HT1080 (cell line): Measurements from ENCODE around the gene NEK5. TPM values are rescaled to one million over a fixed set of nuclear protein-coding genes. Genes with fewer than 3 reads are reported as not detected.
"Not testable (repeated sequence)": the region's sequence is repeated elsewhere in the genome, so short reads cannot be mapped to it uniquely, and the experiment has no call there.

Experiments used
- DNase-seq: peaks from one replicate; pipeline ENCODE4 v3.0.0-alpha.2; 2015; ENCODE audit warnings: low read depth
- total RNA-seq: library from RNA; depleted of rRNA; stranded (reverse); fragments of >200 nt; shearing (Covaris generic); gene quantifications from 2 replicates; pipeline ENCODE4 v1.2.3, GENCODE V29; 2014

The NEK5 gene
- total RNA-seq, 1 experiment from 2014 or later, result not detected

DNA sequence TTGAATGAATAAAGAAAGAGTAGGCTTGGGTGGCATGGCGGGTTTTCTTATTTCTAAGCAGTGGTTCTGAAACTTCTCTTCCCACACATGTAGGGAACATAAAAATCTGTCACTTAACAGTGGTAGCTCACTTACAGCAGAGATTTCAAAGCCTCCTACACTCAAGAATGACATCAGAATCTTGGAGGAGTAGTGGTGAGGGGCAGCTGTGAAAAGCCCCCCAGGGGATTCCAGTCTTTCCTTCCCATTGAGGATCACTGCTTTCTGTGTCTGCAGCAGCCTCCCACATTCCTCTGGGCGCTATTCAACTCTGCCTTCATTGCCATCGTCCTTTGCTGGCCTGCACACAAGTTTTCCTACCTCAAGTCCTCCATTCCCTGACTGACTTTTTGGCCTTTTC is 8.6 kb upstream of the NEK5 start:
- DNase-seq, result no peak

DNA sequence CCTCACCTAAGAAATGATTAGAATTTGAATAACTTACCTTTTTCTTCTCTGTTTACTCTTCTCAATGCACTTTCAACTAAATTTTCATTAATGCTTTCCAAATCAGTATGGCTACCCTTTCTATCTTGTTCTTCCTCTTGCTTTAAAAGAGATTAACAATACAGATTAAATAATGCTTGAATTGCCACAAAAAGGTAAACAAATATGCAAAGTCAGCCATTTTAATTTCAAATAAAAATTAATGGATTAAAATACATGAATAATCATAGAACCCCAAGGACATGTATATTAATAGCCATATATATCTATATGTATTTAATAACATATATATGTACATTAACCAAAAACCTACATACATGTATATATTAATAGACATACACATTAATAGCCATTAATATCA is 7.9 kb upstream of the NEK5 start:
- no peak for DNase-seq

DNA sequence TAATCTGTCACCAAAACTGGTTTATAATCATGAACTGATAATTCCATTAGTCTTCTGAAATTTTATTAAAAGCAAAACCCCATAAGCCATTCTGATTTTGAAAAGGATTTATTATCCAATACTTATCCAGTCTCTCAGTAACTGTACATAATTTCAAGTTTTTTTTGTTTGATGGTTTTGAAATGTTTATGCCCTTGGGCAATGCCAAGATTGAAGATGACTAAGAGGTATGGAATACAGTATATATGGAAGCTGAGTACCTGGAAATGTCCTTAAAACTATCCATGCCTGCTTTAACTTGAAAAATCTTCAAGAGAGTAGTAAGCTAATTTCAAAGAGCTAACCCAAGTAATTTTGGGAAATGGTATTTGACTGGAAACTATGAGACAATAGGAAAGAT is 1.8 kb upstream of the NEK5 start:
- DNase-seq, result no peak

DNA sequence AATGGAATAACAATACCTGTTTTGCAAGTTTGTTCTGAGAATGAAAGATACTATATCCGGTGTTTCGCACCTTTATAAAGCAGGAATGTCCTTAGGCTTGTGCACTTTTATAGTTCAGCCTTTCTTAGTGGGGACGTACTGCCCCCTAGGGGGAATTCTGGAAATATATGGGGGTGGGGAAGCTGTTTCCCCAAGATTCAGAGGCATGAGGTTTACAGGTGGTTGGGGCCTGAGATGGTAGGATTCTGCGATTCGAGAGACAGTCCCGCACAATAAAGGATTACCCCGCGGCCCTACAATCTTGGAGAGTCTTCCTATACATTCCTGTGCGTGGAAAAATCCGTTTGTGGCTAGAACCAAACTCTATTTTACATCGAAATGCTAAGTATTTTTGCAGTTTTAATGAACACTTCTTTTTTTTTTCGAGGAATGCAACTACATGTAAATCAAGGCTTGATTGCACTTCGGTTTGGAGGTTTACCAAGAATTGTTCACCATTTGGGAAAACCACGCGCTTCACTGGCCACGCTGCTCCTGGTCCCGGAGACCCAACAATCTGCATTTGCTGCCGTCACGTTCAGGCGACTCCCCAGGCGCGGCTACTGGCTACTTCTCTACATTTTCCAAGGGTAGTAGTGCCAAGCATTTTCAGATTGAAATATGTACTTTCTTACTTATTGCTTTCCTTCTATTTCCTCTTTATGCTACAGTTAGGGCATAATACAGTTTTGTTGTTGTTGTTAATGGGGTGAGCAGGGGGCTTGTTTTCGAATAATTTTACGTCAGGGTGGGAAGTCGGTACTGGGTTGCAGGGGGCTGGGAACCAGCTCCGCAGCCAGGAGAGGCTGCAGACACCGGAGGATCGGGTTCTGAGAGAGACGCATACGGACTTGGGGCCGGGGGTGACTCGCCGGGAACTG is 830 bp downstream of the NEK5 start:
- DNase-seq, result peak; percentile 72

DNA sequence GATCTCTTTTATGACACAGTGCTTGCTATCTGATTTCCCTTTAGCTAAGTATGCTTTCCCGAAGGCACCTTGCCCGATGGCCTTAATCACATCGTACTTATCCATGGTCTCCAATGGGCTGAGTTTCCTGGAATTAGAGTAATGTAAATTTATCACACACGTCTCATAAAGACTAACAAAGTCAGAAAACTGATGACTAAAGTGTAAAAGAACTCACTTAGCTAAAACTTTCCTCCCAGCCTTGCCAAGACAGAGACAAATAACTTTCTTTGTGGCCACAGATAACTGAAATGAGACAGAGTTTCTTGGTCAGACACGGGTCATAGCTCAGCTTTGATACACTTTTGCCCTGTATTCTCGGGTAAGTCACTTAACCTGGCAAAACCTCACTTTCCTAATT is 1.5 kb downstream of the NEK5 start:
- DNase-seq, result no peak

DNA sequence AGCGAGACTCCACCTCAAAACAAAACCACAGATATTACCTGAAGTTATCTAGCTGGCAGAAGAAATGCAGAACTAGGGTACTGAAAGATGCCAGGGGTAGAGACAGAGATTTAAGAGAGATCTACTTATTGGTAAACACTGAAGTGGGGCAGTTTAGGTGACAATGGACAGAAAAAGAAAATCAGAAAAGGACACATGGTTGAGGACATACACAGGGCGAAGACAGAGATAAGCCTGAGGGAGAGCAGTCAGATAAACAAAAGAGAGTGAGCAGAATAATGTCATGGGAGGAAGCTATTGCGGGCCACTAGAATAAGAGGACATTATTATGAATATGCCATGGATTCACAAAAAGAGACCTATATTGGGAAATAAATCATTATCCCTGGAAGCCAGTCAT is 3.3 kb downstream of the NEK5 start:
- DNase-seq, result no peak

DNA sequence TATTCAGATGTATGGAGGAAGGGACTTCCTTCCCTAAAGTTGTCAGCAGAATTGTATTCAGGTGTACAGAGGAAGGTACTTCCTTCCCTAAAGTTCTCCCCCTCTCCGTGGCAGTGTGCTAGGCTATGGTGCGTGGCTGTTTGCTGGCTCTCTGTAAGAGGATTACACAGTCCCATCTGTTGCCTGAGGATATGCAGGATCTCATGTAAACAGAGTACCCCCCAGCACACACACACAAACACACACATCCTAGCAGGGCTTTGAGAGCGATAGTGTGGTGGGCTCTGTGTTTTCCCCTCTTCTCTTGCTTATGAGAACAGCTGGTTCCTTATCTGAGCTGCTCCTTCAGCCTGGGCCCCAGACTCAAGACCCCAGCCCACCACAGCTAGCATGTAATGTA is 10.3 kb downstream of the NEK5 start:
- DNase-seq, result no peak

DNA sequence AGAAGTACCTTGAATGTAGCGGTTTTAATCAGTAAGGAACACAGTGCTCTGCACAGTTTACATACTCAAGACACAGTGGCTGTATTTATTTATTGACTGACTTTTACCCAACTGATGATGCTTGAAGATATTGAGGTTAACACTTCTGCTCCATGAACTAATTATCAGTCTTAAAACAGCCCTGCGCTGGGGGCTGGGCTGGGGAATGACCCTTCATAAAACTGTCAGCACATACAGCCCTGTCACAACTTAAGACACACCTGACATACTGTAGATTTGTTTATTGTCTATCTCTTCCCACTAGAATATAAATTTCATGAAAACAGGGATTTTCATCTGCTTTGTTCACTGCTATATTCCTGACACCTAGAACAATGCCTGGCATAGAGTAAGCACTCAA is 10.8 kb downstream of the NEK5 start:
- no peak for DNase-seq

DNA sequence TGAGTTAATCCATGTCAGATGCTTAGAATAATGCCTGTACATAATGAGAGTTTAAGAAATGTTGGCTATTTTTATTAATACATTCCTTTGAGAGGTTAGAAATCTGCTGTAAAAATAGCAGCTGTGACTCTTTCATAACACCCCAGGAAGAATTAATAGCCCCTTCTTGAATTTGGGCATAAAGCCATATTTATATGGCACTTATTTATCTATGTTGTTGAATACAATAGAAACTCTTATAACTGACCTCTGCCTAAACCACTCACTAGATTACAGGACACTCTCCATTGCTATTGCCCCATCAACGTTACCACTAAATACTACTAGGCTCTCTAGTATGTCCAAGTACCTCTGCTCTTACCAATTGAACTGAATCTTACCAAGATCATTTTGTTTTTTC is 16.3 kb downstream of the NEK5 start:
- no peak for DNase-seq

DNA sequence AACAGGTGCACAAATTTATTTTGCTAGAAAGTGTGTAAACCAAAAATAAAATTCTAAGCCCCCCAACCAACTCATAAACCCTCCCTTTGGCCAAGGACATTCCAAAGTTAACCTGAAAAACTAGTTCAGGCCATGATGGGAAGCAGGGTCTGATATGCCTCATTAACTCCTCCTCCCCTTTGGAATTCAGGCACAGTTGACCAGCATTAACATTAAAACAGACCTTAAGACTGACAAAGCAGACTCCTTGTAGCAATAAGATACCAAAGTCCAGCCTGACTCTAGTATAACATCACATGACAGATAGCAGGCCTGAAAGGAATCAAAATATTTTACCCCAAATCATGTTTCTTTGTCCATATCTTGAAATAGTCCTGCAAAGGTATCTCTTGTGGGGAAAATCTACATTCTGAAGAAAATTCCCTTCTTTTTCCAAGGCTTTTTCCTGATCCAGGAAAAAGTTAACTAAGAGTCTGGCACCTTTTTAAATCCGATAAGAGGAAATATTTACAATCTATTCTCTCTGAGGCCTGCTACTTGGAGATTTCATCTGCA is 19.7 kb downstream of the NEK5 start:
- DNase-seq, result no peak

DNA sequence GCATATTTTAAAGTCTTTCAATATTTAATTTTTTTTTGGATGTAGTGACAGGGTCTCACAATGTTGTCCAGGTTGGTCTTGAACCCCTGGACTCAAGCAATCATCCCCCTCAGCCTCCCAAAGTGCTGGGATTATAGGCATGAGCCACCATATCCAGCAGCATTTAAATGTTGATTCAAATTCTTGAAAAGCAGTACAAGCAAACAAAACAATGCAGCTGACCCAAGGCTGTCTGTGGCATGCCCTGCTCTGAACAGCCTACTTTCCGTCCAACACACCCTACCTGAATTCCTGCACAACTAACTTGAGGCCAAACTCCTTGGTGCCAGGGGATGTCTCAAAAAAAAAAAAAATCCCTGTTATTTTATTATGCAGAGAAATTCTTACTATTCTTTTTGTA is 23.0 kb downstream of the NEK5 start:
- DNase-seq, result no peak

DNA sequence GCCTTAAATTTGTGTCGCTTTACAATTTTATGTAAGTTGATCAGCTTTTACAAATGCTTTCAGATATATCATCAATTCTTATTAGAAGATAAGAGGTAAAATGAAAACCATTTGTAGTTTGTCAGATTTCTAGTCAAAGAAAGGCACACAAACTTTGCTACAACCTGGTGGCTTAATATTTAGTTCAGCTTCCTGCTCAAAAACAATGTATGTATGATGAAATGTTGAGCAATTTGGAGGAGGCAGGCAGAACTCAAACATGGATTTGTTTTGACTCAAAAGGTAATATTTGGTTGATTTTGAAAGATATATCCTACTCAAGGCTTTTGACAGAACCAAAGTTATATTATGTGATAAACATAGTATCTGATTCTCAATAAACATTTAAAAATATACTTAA is 24.2 kb downstream of the NEK5 start:
- DNase-seq, result no peak

DNA sequence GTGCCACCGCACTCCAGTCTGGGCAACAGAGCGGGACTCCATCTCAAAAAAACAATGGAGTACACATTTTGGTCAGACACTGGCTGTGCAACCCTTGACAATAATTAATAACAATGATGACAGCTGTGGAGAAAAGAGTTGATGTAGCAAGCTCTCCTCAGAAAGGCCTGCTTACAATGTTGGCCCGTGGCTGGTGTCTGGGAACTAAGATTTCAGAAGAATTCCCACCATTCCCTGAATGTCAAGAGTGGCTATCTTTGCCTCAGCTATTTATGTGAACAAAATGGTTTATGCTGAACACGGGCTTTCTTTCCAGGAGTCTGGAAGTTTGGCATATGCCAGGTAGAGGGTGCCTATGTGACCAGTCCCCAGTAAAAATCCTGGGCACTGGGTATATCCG is 25.5 kb downstream of the NEK5 start:
- DNase-seq, result no peak

DNA sequence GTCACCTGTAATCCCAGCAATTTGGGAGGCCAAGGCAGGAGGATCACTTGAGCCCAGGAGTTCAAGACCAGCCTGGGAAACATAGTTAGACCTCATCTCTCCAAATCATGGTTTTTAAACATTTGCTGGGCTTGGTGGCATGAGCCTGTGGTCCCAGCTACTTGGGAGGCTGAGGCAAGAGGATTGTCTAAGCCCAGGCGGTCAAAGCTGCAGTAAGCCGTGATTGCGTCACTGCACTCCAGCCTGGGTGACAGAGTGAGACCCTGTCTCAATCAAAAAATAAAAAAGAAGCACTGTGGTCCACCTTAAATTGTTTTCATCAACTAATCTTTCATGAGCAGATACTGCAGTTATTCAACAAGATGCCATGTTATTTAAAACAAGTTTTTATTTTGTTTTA is 26.4 kb downstream of the NEK5 start:
- not testable (repeated sequence) for DNase-seq

DNA sequence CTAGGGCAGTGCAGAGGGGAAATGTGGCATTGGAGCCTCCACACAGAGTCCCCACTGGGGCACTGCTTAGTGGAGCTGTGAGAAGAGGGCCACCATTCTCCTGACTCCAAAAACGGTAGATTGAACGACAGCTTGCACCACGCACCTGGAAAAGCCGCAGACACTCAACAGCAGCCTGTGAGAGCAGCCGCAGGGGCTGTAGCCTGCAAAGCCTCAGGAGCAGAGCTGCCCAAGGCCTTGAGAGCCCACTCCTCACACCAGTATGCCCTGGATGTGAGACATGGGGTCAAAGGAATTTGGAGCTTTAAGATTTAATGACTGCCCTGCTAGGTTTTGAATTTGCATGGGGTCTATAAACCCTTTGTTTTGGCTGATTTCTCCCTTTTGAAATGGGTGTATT is 31.7 kb downstream of the NEK5 start:
- no peak for DNase-seq

DNA sequence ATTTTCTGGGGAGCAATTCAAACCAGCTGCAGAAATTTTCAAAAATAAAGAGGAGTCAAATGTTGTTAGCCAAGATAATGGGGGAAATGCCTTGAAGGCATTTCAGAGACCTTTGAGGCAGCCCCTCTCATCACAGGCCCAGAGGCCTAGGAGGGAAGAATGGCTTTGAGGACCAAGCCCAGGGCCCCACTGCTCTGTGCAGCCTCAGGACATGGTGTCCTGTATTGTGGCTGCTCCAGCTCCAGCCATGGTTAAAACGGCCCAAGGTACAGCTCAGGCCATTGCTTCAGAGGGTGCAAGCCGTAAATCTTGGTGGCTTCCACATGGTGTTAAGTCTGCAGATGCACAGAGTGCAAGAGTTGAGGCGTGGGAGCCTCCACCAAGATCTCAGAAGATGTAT is 32.1 kb downstream of the NEK5 start:
- no peak for DNase-seq

DNA sequence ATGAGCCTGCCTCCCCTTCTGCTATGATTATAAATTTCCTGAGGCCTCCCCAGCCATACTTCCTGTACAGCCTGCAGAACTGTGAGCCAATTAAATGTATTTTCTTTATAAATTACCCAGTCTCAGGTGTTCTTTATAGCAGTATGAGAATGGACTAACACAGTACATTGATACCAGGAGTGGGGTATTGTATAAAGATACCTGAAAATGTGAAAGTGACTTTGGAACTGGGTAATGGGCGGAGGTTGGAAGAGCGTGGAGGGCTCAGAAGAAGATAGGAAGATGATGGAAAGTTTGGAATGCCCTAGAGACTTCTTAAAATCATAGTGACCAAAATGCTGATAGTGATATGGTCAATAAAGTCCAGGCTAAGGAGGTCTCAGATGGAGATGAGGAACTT is 32.8 kb downstream of the NEK5 start:
- no peak for DNase-seq

DNA sequence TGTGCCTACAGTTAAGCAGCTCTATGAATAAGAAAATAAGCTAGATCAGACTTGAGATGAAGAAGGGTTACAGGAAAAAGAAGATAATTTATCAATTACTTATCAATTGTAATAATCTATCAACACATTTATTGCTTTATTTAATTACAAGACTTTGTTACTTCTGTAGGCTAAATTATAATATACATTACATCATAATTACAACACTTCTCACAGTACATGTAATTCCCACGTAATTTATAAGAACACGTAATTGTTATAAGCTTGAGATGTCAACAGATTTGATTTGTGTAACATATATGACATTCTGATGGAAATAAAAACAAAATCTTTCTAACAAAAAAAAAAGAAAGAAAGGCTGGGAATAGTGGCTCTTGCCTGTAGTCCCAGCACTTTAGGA is 36.8 kb downstream of the NEK5 start:
- no peak for DNase-seq

DNA sequence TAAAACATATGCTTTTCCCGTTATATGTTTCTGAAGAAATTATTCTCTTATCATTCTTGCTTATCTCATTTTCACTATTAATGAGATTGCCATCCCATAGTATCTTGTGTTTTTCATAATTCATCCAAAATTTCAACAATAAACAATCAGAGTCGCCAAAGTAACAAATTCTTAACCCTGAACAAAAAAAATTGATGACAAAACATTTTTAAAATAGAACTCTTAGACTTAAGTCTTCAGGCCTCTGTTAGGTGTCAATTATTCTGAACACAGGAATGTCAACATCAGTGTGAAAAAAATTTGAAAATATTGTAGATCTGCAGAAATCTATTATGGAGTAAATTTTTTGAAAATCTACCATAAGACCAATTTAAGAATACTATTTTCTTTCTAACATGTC is 37.4 kb downstream of the NEK5 start:
- no peak for DNase-seq

DNA sequence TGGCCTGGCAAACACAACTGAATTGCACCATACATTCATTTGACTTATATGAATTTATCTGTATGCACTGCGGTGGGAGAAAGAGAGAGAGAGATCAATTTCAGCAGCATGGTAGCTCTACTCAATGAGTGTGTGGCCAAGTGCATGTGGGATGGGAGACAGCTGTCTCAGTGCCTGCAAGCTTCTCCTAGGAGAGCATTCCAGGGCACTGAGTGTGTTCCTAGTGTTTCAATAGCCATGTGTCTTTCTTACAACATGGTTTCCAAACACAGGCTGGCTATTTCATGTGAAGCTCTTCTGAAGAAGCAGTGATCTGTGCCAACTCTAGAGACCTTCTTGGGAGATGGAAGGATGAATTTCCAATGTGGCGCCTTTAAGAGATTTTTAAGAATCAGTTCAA is 43.5 kb downstream of the NEK5 start:
- DNase-seq, result peak; percentile 35

DNA sequence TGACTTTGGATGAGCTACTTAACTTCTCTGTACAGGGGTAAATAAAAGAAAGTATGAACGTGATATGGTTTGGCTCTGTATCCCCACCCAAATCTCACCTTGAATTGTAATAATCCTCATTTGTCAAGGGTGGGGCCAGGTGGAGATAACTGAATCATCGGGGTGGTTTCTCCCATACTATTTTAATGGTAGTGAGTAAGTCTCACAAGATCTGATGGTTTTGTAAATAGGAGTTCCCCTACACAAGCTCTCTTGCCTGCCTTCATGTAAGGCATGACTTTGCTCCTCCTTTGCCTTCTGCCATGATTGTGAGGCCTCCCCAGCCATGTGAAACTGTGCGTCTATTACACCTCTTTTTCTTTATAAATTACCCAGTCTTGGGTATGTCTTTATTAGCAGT is 43.9 kb downstream of the NEK5 start:
- DNase-seq, result not testable (repeated sequence)

DNA sequence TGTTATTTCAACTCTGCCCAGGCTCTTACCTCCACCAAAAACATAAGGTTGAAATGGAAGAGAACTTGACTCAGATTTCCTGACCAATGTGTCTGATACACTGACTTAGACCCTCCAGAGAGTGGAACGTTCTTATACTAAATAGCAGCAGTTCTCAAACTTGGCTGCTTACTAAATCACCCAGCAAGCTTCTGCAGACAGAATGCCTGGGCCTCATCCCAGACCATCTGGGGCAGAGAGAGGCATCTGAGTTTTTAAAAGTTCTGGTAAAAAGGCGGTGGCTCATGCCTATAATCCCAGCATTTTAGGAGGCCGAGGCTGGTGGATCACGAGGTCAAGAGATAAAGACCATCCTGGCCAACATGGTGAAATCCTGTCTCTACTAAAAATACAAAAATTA is 46.3 kb downstream of the NEK5 start:
- DNase-seq, result no peak

DNA sequence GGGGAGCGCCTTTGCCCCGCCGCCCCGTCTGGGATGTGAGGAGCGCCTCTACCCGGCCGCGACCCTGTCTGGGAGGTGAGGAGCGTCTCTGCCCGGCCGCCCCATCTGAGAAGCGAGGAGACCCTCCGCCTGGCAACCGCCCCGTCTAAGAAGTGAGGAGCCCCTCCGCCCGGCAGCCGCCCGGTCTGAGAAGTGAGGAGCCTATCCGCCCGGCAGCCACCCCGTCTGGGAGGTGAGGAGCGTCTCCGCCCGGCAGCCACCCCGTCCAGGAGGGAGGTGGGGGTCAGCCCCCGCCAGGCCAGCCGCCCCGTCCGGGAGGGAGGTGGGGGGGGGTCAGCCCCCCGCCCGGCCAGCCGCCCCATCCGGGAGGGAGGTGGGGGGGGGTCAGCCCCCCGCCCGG is 49.0 kb downstream of the NEK5 start:
- DNase-seq, result not testable (repeated sequence)
